Measurements from ENCODE around the gene PEPD. TPM values are rescaled to one million over a fixed set of nuclear protein-coding genes. Genes with fewer than 3 reads are reported as not detected.

The PEPD gene
- polyA plus RNA-seq, 1 donor from 2014 or later: 91.1 TPM

- Mint-ChIP-seq H3K36me3 (peaks cover 1% of the 10 kb centered on the region), H3K27me3 (no peaks in the 10 kb centered on the region), H3K9me3 (no peaks in the 10 kb centered on the region), H3K4me1 (no peaks in the 10 kb centered on the region), H3K27ac (no peak overlapping the region), H3K4me3 (no peak overlapping the region)
Measured at GRCh38 chr19:33408538-33409434, 112.8 kb downstream of the PEPD start.

DNA sequence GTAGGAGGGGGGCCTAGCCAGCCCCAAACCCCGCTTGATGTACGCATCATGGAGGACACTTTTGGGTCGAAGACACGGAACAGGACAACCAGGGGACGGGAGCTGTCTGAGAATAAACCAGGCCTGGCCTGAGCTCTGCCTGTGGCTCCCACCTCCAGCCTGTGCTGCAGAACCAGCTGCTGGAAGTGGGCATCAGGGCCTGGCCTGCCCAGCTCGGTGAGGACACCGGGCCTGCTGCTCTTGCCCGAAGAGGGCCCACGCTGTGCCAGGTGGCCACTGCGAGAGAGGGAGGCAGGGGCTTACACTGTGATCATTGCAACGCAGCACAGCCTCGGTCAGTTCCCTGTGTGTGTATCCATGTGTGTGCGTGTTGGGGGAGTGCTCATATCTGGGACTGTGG is 113.5 kb downstream of the PEPD start:
- no peak overlapping the region for H3K4me3 Mint-ChIP-seq
- H3K27ac Mint-ChIP-seq: no peak overlapping the region
- peaks cover 1% of the 10 kb centered on the region for H3K36me3 Mint-ChIP-seq

GRCh38 chr19:33407716-33408115 is 113.9 kb downstream of the PEPD start:
- no peak overlapping the region for H3K4me3 Mint-ChIP-seq
- no peaks in the 10 kb centered on the region for H3K4me1 Mint-ChIP-seq
- H3K9me3 Mint-ChIP-seq: no peaks in the 10 kb centered on the region
- H3K27me3 Mint-ChIP-seq: no peaks in the 10 kb centered on the region
- no peak overlapping the region for H3K27ac Mint-ChIP-seq
- H3K36me3 Mint-ChIP-seq: peaks cover 1% of the 10 kb centered on the region

More for the DNA sequence above, 113.5 kb downstream of the PEPD start:
- H3K9me3 Mint-ChIP-seq: no peaks in the 10 kb centered on the region
- no peaks in the 10 kb centered on the region for H3K27me3 Mint-ChIP-seq
- no peaks in the 10 kb centered on the region for H3K4me1 Mint-ChIP-seq

DNA sequence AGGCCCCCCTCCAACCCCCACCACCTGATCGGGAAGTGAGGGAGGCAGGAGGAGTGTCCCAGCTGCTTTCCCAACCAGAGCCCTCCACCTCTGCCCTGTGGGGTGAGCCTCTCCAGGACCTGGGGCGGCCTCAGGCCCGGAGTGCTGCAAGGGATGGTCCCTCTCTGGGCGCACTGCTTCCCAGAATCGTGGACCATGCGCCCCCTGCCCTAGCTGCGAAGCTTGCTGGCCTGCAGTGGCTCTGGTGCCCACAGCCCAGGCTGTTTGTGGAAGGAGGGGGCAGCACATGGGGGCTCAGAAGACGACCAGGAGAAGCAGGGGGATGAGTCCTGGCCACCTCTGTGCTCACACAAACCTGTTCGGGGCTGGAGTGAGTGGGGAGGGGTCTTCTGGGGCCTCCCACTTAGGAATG is 114.4 kb downstream of the PEPD start:
- Mint-ChIP-seq H3K27me3 (no peaks in the 10 kb centered on the region), H3K4me3 (no peak overlapping the region), H3K4me1 (no peaks in the 10 kb centered on the region), H3K27ac (no peak overlapping the region), H3K36me3 (no peaks in the 10 kb centered on the region), H3K9me3 (no peaks in the 10 kb centered on the region)

DNA sequence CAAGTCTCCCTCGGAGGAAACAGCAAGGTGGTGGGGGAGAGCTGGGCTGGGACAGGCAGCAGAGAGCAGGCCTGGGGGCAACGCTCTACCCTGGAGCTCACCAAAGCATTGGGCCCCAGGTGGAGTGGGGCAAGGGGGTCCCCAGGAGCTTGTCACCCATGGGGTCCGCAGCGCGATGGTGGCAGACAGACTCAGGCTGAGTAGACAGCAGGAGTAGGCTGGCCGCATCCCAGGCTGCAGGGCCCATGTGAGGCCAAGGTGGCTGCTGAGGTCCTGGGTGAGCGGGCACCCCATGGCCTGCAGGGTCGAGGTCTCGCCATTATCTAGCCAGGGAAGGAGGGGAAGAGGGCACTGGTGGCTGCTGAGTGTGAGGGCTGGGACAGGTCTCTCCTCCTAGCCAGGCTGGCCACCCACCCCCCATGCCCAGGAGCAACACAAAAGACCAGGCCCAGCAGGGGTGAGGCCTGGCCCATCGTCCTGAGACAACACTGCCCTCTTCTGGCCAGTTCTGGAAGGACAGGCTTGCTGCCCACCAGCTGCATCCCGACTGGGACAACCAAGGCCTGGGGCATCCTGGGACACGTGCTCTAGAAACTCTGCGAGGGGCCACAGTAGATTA is 115.0 kb downstream of the PEPD start:
- Mint-ChIP-seq H3K4me1 (no peaks in the 10 kb centered on the region), H3K27me3 (no peaks in the 10 kb centered on the region), H3K36me3 (no peaks in the 10 kb centered on the region), H3K27ac (no peak overlapping the region), H3K9me3 (no peaks in the 10 kb centered on the region), H3K4me3 (no peak overlapping the region)

GRCh38 chr19:33405553-33406461 is 115.8 kb downstream of the PEPD start:
- Mint-ChIP-seq H3K4me1 (no peaks in the 10 kb centered on the region), H3K9me3 (no peaks in the 10 kb centered on the region), H3K4me3 (no peak overlapping the region), H3K27me3 (no peaks in the 10 kb centered on the region), H3K36me3 (no peaks in the 10 kb centered on the region), H3K27ac (no peak overlapping the region)

DNA sequence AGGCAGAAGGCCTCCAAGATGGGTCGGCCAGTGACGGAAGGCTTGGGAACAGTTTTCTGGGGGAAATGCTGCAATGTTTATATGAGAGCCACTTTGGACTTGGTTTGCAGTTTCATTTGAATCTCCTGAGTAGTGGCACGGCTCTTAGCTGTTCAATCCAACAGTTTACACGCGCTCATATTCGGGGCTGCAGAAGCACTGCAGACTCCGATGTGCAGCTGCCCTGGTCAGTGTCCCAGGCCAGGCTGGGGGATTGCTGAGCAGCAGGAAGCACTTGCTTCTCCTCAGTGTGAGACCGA is 116.4 kb downstream of the PEPD start:
- no peaks in the 10 kb centered on the region for H3K4me1 Mint-ChIP-seq
- no peaks in the 10 kb centered on the region for H3K9me3 Mint-ChIP-seq
- H3K27ac Mint-ChIP-seq: no peak overlapping the region

DNA sequence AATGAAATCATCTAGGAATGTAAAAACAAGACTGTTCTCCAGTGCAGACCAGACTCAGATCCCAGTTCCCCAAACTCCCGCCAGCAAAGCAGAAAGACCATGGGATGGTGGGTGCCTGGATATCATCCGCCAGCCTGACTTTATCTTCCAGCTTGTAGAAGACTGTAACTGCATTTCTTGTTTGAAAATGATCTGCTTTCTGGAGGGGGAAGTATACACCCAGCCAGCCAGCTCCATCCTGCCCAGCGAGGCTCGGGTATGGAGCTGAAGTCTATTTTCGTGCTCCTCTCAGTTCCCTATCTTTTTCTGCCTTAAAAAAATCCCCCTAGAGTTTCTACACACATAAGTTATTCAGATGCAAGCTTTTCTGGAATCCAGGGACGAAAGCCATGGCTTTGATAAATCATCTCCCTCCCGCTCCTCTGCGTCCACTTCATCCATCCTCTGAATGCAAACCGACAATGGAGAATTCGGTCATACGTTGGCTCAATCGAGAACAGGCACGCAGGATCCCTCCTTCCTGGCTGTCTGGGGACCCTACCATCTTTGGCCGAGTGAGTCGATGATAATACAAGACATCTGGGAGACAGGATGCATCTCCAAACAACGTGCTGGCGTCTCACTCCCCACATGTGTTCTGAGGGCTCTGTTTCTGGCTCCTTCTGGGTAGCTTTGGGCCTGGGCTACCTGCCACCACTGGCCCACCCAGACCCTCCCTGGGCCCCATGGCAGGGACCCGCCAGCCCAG is 116.9 kb downstream of the PEPD start:
- Mint-ChIP-seq H3K27ac (peak overlapping the region in 1 of 3 donors; percentile 43), H3K4me1 (no peaks in the 10 kb centered on the region), H3K4me3 (no peak overlapping the region), H3K36me3 (no peaks in the 10 kb centered on the region), H3K27me3 (no peaks in the 10 kb centered on the region), H3K9me3 (no peaks in the 10 kb centered on the region)

More for the DNA sequence above, 116.4 kb downstream of the PEPD start:
- Mint-ChIP-seq H3K27me3 (no peaks in the 10 kb centered on the region), H3K4me3 (no peak overlapping the region), H3K36me3 (no peaks in the 10 kb centered on the region)

DNA sequence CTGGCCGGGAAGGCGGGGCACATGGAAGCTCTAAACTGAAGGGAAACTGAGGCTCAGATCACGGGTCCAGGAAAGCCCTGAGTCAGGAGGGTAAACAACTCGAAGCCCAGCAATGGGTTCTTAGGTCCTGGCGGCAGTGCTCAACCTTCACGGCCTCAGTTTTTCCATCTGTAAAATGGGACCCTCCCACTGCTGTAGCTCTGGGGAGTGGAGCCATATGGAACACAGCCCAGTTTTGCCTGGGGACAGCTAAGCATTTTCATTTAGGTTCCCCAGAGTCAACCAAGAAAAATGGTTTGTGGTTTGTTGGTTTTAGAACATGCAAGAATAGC is 117.7 kb downstream of the PEPD start:
- Mint-ChIP-seq H3K36me3 (no peaks in the 10 kb centered on the region), H3K27ac (peak overlapping the region in 1 of 3 donors; percentile 43), H3K27me3 (no peaks in the 10 kb centered on the region), H3K9me3 (no peaks in the 10 kb centered on the region), H3K4me3 (no peak overlapping the region), H3K4me1 (no peaks in the 10 kb centered on the region)

GRCh38 chr19:33403221-33403972 is 118.2 kb downstream of the PEPD start:
- H3K9me3 Mint-ChIP-seq: no peaks in the 10 kb centered on the region
- H3K27ac Mint-ChIP-seq: peak overlapping the region in 1 of 3 donors; percentile 43
- no peaks in the 10 kb centered on the region for H3K36me3 Mint-ChIP-seq
- no peak overlapping the region for H3K4me3 Mint-ChIP-seq
- no peaks in the 10 kb centered on the region for H3K27me3 Mint-ChIP-seq
- H3K4me1 Mint-ChIP-seq: no peaks in the 10 kb centered on the region

- H3K27ac Mint-ChIP-seq: no peak overlapping the region
- H3K4me1 Mint-ChIP-seq: no peaks in the 10 kb centered on the region
- no peaks in the 10 kb centered on the region for H3K27me3 Mint-ChIP-seq
- H3K36me3 Mint-ChIP-seq: no peaks in the 10 kb centered on the region
- H3K9me3 Mint-ChIP-seq: no peaks in the 10 kb centered on the region
- no peak overlapping the region for H3K4me3 Mint-ChIP-seq
Measured at GRCh38 chr19:33402421-33403220, 119.0 kb downstream of the PEPD start.

DNA sequence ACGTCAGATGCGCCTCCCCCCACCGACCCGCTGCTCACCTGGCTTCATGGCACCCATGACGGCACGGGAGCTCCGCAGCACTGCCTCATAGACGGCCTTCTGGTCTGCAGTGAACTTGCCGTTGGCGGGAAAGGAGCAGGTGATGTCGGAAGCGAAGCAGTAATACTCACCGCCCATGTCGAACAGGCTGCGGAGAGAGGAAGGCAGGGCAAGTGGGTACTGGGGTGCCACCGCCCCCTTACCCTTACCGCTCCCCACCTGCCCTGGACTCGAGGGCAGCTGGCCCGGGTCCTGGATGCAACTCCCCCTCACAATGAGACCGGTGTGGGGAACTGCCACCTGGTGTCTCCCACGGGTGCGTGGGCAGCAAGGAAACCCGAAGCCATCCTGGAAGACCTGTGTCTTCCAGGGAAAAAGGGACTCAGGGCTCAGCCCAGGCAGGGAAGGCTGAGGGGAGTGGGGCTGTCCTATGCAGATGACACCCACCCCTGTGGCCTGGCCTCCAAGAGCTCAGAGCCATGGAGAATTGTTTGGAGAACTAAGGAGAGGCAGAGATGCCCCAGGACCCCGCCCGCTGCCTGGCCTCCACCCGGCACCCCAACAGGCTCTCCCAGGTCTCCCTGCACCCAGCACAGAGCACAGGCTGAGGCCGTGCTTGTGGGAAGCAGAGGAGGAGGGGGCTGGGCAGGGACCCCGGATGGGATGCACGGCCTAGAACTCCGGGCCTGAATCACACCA is 119.7 kb downstream of the PEPD start:
- no peak overlapping the region for H3K4me3 Mint-ChIP-seq
- no peaks in the 10 kb centered on the region for H3K4me1 Mint-ChIP-seq
- no peaks in the 10 kb centered on the region for H3K36me3 Mint-ChIP-seq

More for the DNA sequence above, 119.7 kb downstream of the PEPD start:
- no peak overlapping the region for H3K27ac Mint-ChIP-seq
- no peaks in the 10 kb centered on the region for H3K9me3 Mint-ChIP-seq
- no peaks in the 10 kb centered on the region for H3K27me3 Mint-ChIP-seq

Data from IgD-negative memory B cell (primary cell).